ENCODE data around the gene S100A5.
"Not testable (repeated sequence)": the region's sequence is repeated elsewhere in the genome, so short reads cannot be mapped to it uniquely, and the experiment has no call there.

Gene S100A5

GRCh38 chr1:153586347-153586746 is 45.6 kb upstream of the S100A5 start:
- H3K4me3 ChIP-seq (ENCODE audit: low read length): no peak overlapping the region
- no peaks in the 10 kb centered on the region for H4K20me1 ChIP-seq (ENCODE audit: insufficient read depth, low read length)

GRCh38 chr1:153585006-153585405 is 44.3 kb upstream of the S100A5 start:
- H4K20me1 ChIP-seq (ENCODE audit: insufficient read depth, low read length): no peaks in the 10 kb centered on the region
- TF ChIP-seq, protein P1, sequence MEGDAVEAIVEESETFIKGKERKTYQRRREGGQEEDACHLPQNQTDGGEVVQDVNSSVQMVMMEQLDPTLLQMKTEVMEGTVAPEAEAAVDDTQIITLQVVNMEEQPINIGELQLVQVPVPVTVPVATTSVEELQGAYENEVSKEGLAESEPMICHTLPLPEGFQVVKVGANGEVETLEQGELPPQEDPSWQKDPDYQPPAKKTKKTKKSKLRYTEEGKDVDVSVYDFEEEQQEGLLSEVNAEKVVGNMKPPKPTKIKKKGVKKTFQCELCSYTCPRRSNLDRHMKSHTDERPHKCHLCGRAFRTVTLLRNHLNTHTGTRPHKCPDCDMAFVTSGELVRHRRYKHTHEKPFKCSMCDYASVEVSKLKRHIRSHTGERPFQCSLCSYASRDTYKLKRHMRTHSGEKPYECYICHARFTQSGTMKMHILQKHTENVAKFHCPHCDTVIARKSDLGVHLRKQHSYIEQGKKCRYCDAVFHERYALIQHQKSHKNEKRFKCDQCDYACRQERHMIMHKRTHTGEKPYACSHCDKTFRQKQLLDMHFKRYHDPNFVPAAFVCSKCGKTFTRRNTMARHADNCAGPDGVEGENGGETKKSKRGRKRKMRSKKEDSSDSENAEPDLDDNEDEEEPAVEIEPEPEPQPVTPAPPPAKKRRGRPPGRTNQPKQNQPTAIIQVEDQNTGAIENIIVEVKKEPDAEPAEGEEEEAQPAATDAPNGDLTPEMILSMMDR (IDR thresholded peaks at IDR 0.05; ENCODE audit: low read length): no peak
- TF ChIP-seq EZH2phosphoT487 (IDR thresholded peaks at IDR 0.05; ENCODE audit: low read length) (no peak), EZH2 (optimal IDR thresholded peaks at IDR 0.05; ENCODE audit: low read depth, low read length) (no peak)
- H3K4me3 ChIP-seq (ENCODE audit: low read length): no peak overlapping the region
- H3K9me3 ChIP-seq (replicated peaks; ENCODE audit: insufficient read depth, low read length): no peaks in the 10 kb centered on the region
- no peaks in the 10 kb centered on the region for H3F3A ChIP-seq (ENCODE audit: insufficient read depth, low read length)
- DNase-seq: no peak
- no peak overlapping the region for H3K27ac ChIP-seq (ENCODE audit: low read length)
- H3K27me3 ChIP-seq (replicated peaks; ENCODE audit: insufficient read depth, low read length): no peaks in the 10 kb centered on the region
- no peaks in the 10 kb centered on the region for H3K9me2 ChIP-seq (replicated peaks; ENCODE audit: insufficient read depth, low read length)
- H3K4me2 ChIP-seq (ENCODE audit: low read depth, low read length): no peak overlapping the region
- no peak overlapping the region for H3K9ac ChIP-seq (ENCODE audit: low read length)
- no peaks in the 10 kb centered on the region for H3K79me2 ChIP-seq (ENCODE audit: low read length)
- no peaks in the 10 kb centered on the region for H3K36me3 ChIP-seq (replicated peaks; ENCODE audit: insufficient read depth, low read length)
- H3K4me1 ChIP-seq (ENCODE audit: low read length): no peaks in the 10 kb centered on the region
- H2AFZ ChIP-seq (ENCODE audit: low read length): no peak overlapping the region

More at GRCh38 chr1:153586347-153586746, 45.6 kb upstream of the S100A5 start:
- no peak for DNase-seq
- H3K9ac ChIP-seq (ENCODE audit: low read length): no peak overlapping the region
- no peaks in the 10 kb centered on the region for H3K9me3 ChIP-seq (replicated peaks; ENCODE audit: insufficient read depth, low read length)
- no peaks in the 10 kb centered on the region for H3K9me2 ChIP-seq (replicated peaks; ENCODE audit: insufficient read depth, low read length)
- TF ChIP-seq EZH2phosphoT487 (IDR thresholded peaks at IDR 0.05; ENCODE audit: low read length): no peak
- TF ChIP-seq, protein P1 (IDR thresholded peaks at IDR 0.05; ENCODE audit: low read length): no peak
- no peak for TF ChIP-seq EZH2 (optimal IDR thresholded peaks at IDR 0.05; ENCODE audit: low read depth, low read length)
- no peak overlapping the region for H3K27ac ChIP-seq (ENCODE audit: low read length)
- H2AFZ ChIP-seq (ENCODE audit: low read length): no peak overlapping the region
- H3K27me3 ChIP-seq (replicated peaks; ENCODE audit: insufficient read depth, low read length): no peaks in the 10 kb centered on the region
- no peaks in the 10 kb centered on the region for H3K4me1 ChIP-seq (ENCODE audit: low read length)
- no peaks in the 10 kb centered on the region for H3K79me2 ChIP-seq (ENCODE audit: low read length)
- H3F3A ChIP-seq (ENCODE audit: insufficient read depth, low read length): no peaks in the 10 kb centered on the region
- no peaks in the 10 kb centered on the region for H3K36me3 ChIP-seq (replicated peaks; ENCODE audit: insufficient read depth, low read length)
- H3K4me2 ChIP-seq (ENCODE audit: low read depth, low read length): no peak overlapping the region

- Histone ChIP-seq H3F3A (ENCODE audit: insufficient read depth, low read length) (no peaks in the 10 kb centered on the region), H3K36me3 (replicated peaks; ENCODE audit: insufficient read depth, low read length) (no peaks in the 10 kb centered on the region), H4K20me1 (ENCODE audit: insufficient read depth, low read length) (no peaks in the 10 kb centered on the region), H3K27ac (ENCODE audit: low read length) (no peak overlapping the region), H3K9ac (ENCODE audit: low read length) (no peak overlapping the region), H3K4me3 (ENCODE audit: low read length) (no peak overlapping the region), H3K9me2 (replicated peaks; ENCODE audit: insufficient read depth, low read length) (no peaks in the 10 kb centered on the region), H3K4me1 (ENCODE audit: low read length) (no peaks in the 10 kb centered on the region), H3K27me3 (replicated peaks; ENCODE audit: insufficient read depth, low read length) (no peaks in the 10 kb centered on the region; the same call in 1 of the 2 replicates), H3K79me2 (ENCODE audit: low read length) (no peaks in the 10 kb centered on the region), H3K9me3 (replicated peaks; ENCODE audit: insufficient read depth, low read length) (no peaks in the 10 kb centered on the region), H2AFZ (ENCODE audit: low read length) (no peak overlapping the region), H3K4me2 (ENCODE audit: low read depth, low read length) (no peak overlapping the region)
- no peak for DNase-seq
- TF ChIP-seq, protein P1 (IDR thresholded peaks at IDR 0.05; ENCODE audit: low read length): no peak
- TF ChIP-seq EZH2 (optimal IDR thresholded peaks at IDR 0.05; ENCODE audit: low read depth, low read length) (no peak), EZH2phosphoT487 (IDR thresholded peaks at IDR 0.05; ENCODE audit: low read length) (no peak)
Measured at GRCh38 chr1:153583976-153584375, 43.2 kb upstream of the S100A5 start.

- H3K9ac ChIP-seq (ENCODE audit: low read length); H3K36me3 ChIP-seq (replicated peaks; ENCODE audit: insufficient read depth, low read length); H3K9me2 ChIP-seq (replicated peaks; ENCODE audit: insufficient read depth, low read length); H3F3A ChIP-seq (ENCODE audit: insufficient read depth, low read length); H3K27me3 ChIP-seq (replicated peaks; ENCODE audit: insufficient read depth, low read length); H3K4me2 ChIP-seq (ENCODE audit: low read depth, low read length); H4K20me1 ChIP-seq (ENCODE audit: insufficient read depth, low read length); H3K4me1 ChIP-seq (ENCODE audit: low read length); H3K27ac ChIP-seq (ENCODE audit: low read length); H3K4me3 ChIP-seq (ENCODE audit: low read length); H3K79me2 ChIP-seq (ENCODE audit: low read length); H2AFZ ChIP-seq (ENCODE audit: low read length); H3K9me3 ChIP-seq (replicated peaks; ENCODE audit: insufficient read depth, low read length); DNase-seq: not testable (repeated sequence)
Measured at GRCh38 chr1:153583514-153583913, 42.8 kb upstream of the S100A5 start.

GRCh38 chr1:153582836-153583235 is 42.1 kb upstream of the S100A5 start:
- H3K4me3 ChIP-seq (ENCODE audit: low read length); H3K27ac ChIP-seq (ENCODE audit: low read length); H3F3A ChIP-seq (ENCODE audit: insufficient read depth, low read length); H3K79me2 ChIP-seq (ENCODE audit: low read length); H3K27me3 ChIP-seq (replicated peaks; ENCODE audit: insufficient read depth, low read length); H3K4me1 ChIP-seq (ENCODE audit: low read length); H3K36me3 ChIP-seq (replicated peaks; ENCODE audit: insufficient read depth, low read length); H4K20me1 ChIP-seq (ENCODE audit: insufficient read depth, low read length); H3K9me2 ChIP-seq (replicated peaks; ENCODE audit: insufficient read depth, low read length); H3K9me3 ChIP-seq (replicated peaks; ENCODE audit: insufficient read depth, low read length); DNase-seq; H3K9ac ChIP-seq (ENCODE audit: low read length); H2AFZ ChIP-seq (ENCODE audit: low read length); H3K4me2 ChIP-seq (ENCODE audit: low read depth, low read length): not testable (repeated sequence)

Data from MM.1S (cell line).